ENCODE results near the gene RAB42. TPM values are rescaled to one million over a fixed set of nuclear protein-coding genes. Genes with fewer than 3 reads are reported as not detected.
A peak's percentile ranks its signal among the peaks of the same experiment; 100 is the strongest.
"Not testable (repeated sequence)": the region's sequence is repeated elsewhere in the genome, so short reads cannot be mapped to it uniquely, and the experiment has no call there.

The RAB42 gene
- total and polyA plus RNA-seq, 2 of the 8 experiments (the other 6 are each of a cell fraction or from before 2014, with no cell fraction given): 12.5 to 16.6 TPM

DNA sequence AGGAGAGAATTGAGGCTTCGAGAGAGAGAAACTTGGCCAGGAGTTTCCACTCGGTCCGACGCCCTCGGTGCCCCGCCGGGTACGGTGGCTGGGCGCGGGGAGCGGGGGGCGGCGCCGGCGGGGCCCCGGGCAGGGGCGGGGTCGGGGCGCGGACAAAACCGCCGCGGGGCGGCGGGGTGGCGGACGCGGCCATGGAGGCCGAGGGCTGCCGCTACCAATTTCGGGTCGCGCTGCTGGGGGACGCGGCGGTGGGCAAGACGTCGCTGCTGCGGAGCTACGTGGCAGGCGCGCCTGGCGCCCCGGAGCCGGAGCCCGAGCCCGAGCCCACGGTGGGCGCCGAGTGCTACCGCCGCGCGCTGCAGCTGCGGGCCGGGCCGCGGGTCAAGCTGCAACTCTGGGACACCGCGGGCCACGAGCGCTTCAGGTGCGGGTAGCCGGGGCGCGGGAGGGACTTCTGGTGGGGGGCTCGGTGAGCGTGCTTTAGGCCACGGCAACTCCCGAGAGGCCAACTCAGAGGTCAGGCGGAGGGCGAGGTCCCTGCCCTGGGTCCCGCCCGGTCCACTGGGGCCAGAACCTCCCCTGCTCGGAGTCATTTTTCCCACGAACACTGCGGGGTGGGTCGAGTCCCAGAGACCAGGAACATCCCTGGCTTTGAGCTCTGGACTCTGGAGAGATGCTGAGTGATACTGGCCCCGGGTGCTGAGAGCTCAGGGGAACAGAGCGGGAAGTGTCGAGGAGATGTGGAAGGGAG lies 431 bp downstream of the RAB42 start (continued):
- no peak for TF ChIP-seq RAD21 (IDR thresholded peaks at IDR 0.05 in 1 of 2, conservative IDR thresholded peaks at IDR 0.05 in 1 of 2; ENCODE audit: low read depth in 2 of 2, low read length in 2 of 2)
- TF ChIP-seq BACH1 (IDR thresholded peaks at IDR 0.05; ENCODE audit: low read length): no peak
- TF ChIP-seq, protein P1, sequence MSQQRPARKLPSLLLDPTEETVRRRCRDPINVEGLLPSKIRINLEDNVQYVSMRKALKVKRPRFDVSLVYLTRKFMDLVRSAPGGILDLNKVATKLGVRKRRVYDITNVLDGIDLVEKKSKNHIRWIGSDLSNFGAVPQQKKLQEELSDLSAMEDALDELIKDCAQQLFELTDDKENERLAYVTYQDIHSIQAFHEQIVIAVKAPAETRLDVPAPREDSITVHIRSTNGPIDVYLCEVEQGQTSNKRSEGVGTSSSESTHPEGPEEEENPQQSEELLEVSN (IDR thresholded peaks at IDR 0.05): peak; percentile 74
- TF ChIP-seq, protein P2, sequence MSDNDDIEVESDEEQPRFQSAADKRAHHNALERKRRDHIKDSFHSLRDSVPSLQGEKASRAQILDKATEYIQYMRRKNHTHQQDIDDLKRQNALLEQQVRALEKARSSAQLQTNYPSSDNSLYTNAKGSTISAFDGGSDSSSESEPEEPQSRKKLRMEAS (IDR thresholded peaks at IDR 0.05): no peak
- TF ChIP-seq PHF8 (conservative IDR thresholded peaks at IDR 0.05; ENCODE audit: low read depth, low read length): peak; percentile 50; the same call in 1 of the 2 replicates

DNA sequence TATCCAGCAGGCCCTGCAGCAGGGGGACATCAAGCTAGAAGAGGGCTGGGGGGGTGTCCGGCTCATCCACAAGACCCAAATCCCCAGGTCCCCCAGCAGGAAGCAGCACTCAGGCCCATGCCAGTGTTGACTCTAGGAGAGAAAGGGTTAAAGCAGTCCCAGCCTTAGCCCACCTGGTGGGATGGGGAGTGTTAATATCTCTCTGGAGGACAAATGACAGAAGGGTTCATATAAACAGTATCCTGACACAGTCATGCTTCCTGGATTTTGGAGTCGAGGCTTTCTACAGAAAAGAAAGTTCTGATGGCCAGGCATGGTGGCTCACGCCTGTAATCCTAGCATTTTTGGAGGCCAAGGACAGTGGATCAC lies 1.9 kb downstream of the RAB42 start:
- not testable (repeated sequence) for H3K27ac ChIP-seq (ENCODE audit: low read depth, low read length); H2BK5ac ChIP-seq (ENCODE audit: low read depth, low read length); H4K8ac ChIP-seq (ENCODE audit: extremely low read depth, insufficient read depth, low read length); H3K56ac ChIP-seq (replicated peaks; ENCODE audit: insufficient read length, low read depth, low read length); FAIRE-seq; H3K79me1 ChIP-seq (ENCODE audit: low read depth, low read length); H3K9me3 ChIP-seq (ENCODE audit: insufficient read depth in 2 of 2, low read depth in 1 of 2, low read length in 1 of 2); H3K9ac ChIP-seq (replicated peaks in 1 of 4; ENCODE audit: extremely low read depth in 1 of 4, low read depth in 3 of 4, low read length in 3 of 4); H4K91ac ChIP-seq (replicated peaks; ENCODE audit: insufficient read length, low read length); H3K4me2 ChIP-seq (ENCODE audit: insufficient read depth in 1 of 2, low read depth in 2 of 2, low read length in 2 of 2); H4K5ac ChIP-seq (ENCODE audit: insufficient read length, low read depth, low read length); H3K18ac ChIP-seq (ENCODE audit: extremely low read depth, low read length); H3K23ac ChIP-seq (ENCODE audit: insufficient read length); H3K4ac ChIP-seq (replicated peaks; ENCODE audit: insufficient read length, low read depth, low read length); H2BK120ac ChIP-seq (replicated peaks; ENCODE audit: low read depth, low read length); H3K23me2 ChIP-seq (ENCODE audit: low read depth, low read length); H3K79me2 ChIP-seq (ENCODE audit: control insufficient read depth in 1 of 2, insufficient read depth in 2 of 2, low read length in 2 of 2); H3K4me3 ChIP-seq (ENCODE audit: extremely low read depth in 1 of 4, insufficient read depth in 2 of 4, low read depth in 3 of 4, low read length in 4 of 4); H3K14ac ChIP-seq (ENCODE audit: insufficient read length); H2BK12ac ChIP-seq (ENCODE audit: low read depth, low read length); H3K27me3 ChIP-seq (replicated peaks in 1 of 4; ENCODE audit: control insufficient read depth in 3 of 4, extremely low read depth in 1 of 4, insufficient read depth in 3 of 4, low read length in 3 of 4); H2BK15ac ChIP-seq (ENCODE audit: low read length); H3K36me3 ChIP-seq (ENCODE audit: control insufficient read depth in 2 of 4, insufficient read depth in 4 of 4, low read length in 3 of 4); H2BK20ac ChIP-seq (ENCODE audit: low read length); H2AFZ ChIP-seq (ENCODE audit: low read length); DNase-seq (ENCODE audit: low read depth in 1 of 2, low spot score in 2 of 2); H4K20me1 ChIP-seq (replicated peaks in 1 of 2; ENCODE audit: control insufficient read depth in 1 of 2, insufficient read depth in 2 of 2, low read length in 2 of 2); H2AK5ac ChIP-seq (ENCODE audit: low read depth, low read length)
- 90% methylated on average over 3 of the region's 3 CpGs; no CpG with 5 or more reads in 1 of the 2 experiments for WGBS, 2 experiments (ENCODE audit: extremely low coverage in 1 of 2, insufficient coverage in 1 of 2, insufficient read length in 1 of 2, insufficient replicate concordance in 2 of 2, low coverage in 1 of 2, low lambda C conversion rate in 2 of 2, missing lambda C conversion rate in 1 of 2)
- ChIA-PET POLR2A (ENCODE audit: partially characterized antibody) (interaction anchor here (0.6 to 21.8 kb wide), 7 partner anchors 8 to 145 kb away, joined by 3 to 473 read pairs (median 5); partner anchors contain the start of genes RCC1, RNU11 and TAF12), CTCF (ENCODE audit: partially characterized antibody) (interaction anchor here (1.5 to 3.1 kb wide), 2 partner anchors 11 to 77 kb away, joined by 7 to 16 read pairs; no protein-coding TSS in a partner anchor)
- H3K4me1 ChIP-seq (replicated peaks in 1 of 4; ENCODE audit: control insufficient read depth in 3 of 4, insufficient read depth in 4 of 4, low read length in 3 of 4): peaks cover 9 to 18% (median 16%) of the 10 kb centered on the region in 4 experiments
